ENCODE results near the gene SUGCT. TPM values are rescaled to one million over a fixed set of nuclear protein-coding genes. Genes with fewer than 3 reads are reported as not detected.

The SUGCT gene
- total RNA-seq, 1 donor from 2014 or later, result 12.0 TPM

- H3K4me1 ChIP-seq (ENCODE audit: control insufficient read depth in 3 of 3, insufficient read depth in 3 of 3, low read length in 3 of 3), result no peaks in the 10 kb centered on the region
- H3K9ac ChIP-seq (ENCODE audit: low read depth in 1 of 3, low read length in 3 of 3), result no peak overlapping the region
- no peaks in the 10 kb centered on the region for H3K9me3 ChIP-seq (ENCODE audit: control insufficient read depth in 3 of 3, low read length in 3 of 3)
- H3K27ac ChIP-seq (ENCODE audit: low read depth, low read length), result no peak overlapping the region
- H3K27me3 ChIP-seq (ENCODE audit: control insufficient read depth in 3 of 3, insufficient read depth in 3 of 3, low read length in 3 of 3), result no peaks in the 10 kb centered on the region
- H3K36me3 ChIP-seq (ENCODE audit: control insufficient read depth in 3 of 3, insufficient read depth in 3 of 3, low read length in 3 of 3), result no peaks in the 10 kb centered on the region
- no peak overlapping the region for H3K4me3 ChIP-seq (ENCODE audit: low read length in 3 of 3)
Measured at GRCh38 chr7:40303996-40304395, 169.2 kb downstream of the SUGCT start.

- Histone ChIP-seq H3K4me3 (ENCODE audit: low read length in 3 of 3) (no peak overlapping the region), H3K27ac (ENCODE audit: low read depth, low read length) (no peak overlapping the region), H3K4me1 (ENCODE audit: control insufficient read depth in 3 of 3, insufficient read depth in 3 of 3, low read length in 3 of 3) (no peaks in the 10 kb centered on the region), H3K36me3 (ENCODE audit: control insufficient read depth in 3 of 3, insufficient read depth in 3 of 3, low read length in 3 of 3) (no peaks in the 10 kb centered on the region), H3K27me3 (ENCODE audit: control insufficient read depth in 3 of 3, insufficient read depth in 3 of 3, low read length in 3 of 3) (no peaks in the 10 kb centered on the region), H3K9ac (ENCODE audit: low read depth in 1 of 3, low read length in 3 of 3) (no peak overlapping the region), H3K9me3 (ENCODE audit: control insufficient read depth in 3 of 3, low read length in 3 of 3) (no peaks in the 10 kb centered on the region)
Measured at GRCh38 chr7:40305229-40305628, 170.4 kb downstream of the SUGCT start.

GRCh38 chr7:40306025-40306424, 171.2 kb downstream of the SUGCT start:
- Histone ChIP-seq H3K27ac (ENCODE audit: low read depth, low read length) (no peak overlapping the region), H3K36me3 (ENCODE audit: control insufficient read depth in 3 of 3, insufficient read depth in 3 of 3, low read length in 3 of 3) (no peaks in the 10 kb centered on the region), H3K27me3 (ENCODE audit: control insufficient read depth in 3 of 3, insufficient read depth in 3 of 3, low read length in 3 of 3) (no peaks in the 10 kb centered on the region), H3K9me3 (ENCODE audit: control insufficient read depth in 3 of 3, low read length in 3 of 3) (no peaks in the 10 kb centered on the region), H3K9ac (ENCODE audit: low read depth in 1 of 3, low read length in 3 of 3) (no peak overlapping the region), H3K4me1 (ENCODE audit: control insufficient read depth in 3 of 3, insufficient read depth in 3 of 3, low read length in 3 of 3) (no peaks in the 10 kb centered on the region), H3K4me3 (ENCODE audit: low read length in 3 of 3) (no peak overlapping the region)

DNA sequence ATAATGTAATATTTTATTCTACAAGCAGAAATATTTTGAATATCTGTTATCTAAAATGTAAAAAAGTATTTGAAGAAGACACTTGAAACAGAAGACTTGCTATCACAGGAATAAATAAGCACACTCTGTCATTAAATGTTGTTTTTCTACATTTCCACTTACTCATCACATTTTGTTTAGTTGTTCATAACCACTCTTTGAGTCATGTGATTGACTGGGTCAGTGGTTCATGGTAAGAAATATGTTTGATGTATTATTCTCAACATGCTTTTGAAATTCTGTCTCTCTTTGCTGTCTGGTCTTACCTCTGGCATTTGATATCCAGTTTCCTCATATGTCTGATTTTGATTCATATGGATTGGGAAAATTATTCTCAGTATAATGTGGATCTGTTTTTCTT, 171.8 kb downstream of the SUGCT start:
- Histone ChIP-seq H3K36me3 (ENCODE audit: control insufficient read depth in 3 of 3, insufficient read depth in 3 of 3, low read length in 3 of 3) (no peaks in the 10 kb centered on the region), H3K9me3 (ENCODE audit: control insufficient read depth in 3 of 3, low read length in 3 of 3) (no peaks in the 10 kb centered on the region), H3K9ac (ENCODE audit: low read depth in 1 of 3, low read length in 3 of 3) (no peak overlapping the region), H3K4me1 (ENCODE audit: control insufficient read depth in 3 of 3, insufficient read depth in 3 of 3, low read length in 3 of 3) (no peaks in the 10 kb centered on the region), H3K27me3 (ENCODE audit: control insufficient read depth in 3 of 3, insufficient read depth in 3 of 3, low read length in 3 of 3) (no peaks in the 10 kb centered on the region), H3K4me3 (ENCODE audit: low read length in 3 of 3) (no peak overlapping the region), H3K27ac (ENCODE audit: low read depth, low read length) (no peak overlapping the region)

DNA sequence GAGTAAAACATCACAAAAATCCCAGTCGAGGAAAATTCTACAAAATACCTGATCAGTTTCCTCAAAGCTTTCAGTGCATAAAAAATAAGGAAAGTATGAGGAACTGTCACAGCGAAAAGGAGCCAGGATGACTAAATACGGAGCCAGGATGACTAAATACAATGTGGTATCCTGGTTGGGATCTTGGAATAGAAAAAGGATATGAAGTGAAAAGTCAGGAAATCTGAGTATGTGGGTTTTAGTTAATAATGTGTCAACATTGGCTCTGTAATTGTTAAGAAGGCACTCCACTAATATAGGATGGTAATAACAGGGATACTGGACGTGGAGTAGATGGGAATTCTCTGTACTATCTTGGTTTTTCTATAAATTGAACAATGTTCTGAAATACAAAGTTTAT, 175.5 kb downstream of the SUGCT start:
- Histone ChIP-seq H3K27me3 (ENCODE audit: control insufficient read depth in 3 of 3, insufficient read depth in 3 of 3, low read length in 3 of 3) (no peaks in the 10 kb centered on the region), H3K4me3 (ENCODE audit: low read length in 3 of 3) (no peak overlapping the region), H3K36me3 (ENCODE audit: control insufficient read depth in 3 of 3, insufficient read depth in 3 of 3, low read length in 3 of 3) (no peaks in the 10 kb centered on the region), H3K4me1 (ENCODE audit: control insufficient read depth in 3 of 3, insufficient read depth in 3 of 3, low read length in 3 of 3) (no peaks in the 10 kb centered on the region), H3K9me3 (ENCODE audit: control insufficient read depth in 3 of 3, low read length in 3 of 3) (no peaks in the 10 kb centered on the region), H3K27ac (ENCODE audit: low read depth, low read length) (no peak overlapping the region), H3K9ac (ENCODE audit: low read depth in 1 of 3, low read length in 3 of 3) (no peak overlapping the region)

GRCh38 chr7:40311307-40311706, 176.5 kb downstream of the SUGCT start:
- Histone ChIP-seq H3K27ac (ENCODE audit: low read depth, low read length) (no peak overlapping the region), H3K9ac (ENCODE audit: low read depth in 1 of 3, low read length in 3 of 3) (no peak overlapping the region), H3K27me3 (ENCODE audit: control insufficient read depth in 3 of 3, insufficient read depth in 3 of 3, low read length in 3 of 3) (no peaks in the 10 kb centered on the region), H3K4me1 (ENCODE audit: control insufficient read depth in 3 of 3, insufficient read depth in 3 of 3, low read length in 3 of 3) (no peaks in the 10 kb centered on the region), H3K36me3 (ENCODE audit: control insufficient read depth in 3 of 3, insufficient read depth in 3 of 3, low read length in 3 of 3) (no peaks in the 10 kb centered on the region), H3K9me3 (ENCODE audit: control insufficient read depth in 3 of 3, low read length in 3 of 3) (no peaks in the 10 kb centered on the region), H3K4me3 (ENCODE audit: low read length in 3 of 3) (no peak overlapping the region)

DNA sequence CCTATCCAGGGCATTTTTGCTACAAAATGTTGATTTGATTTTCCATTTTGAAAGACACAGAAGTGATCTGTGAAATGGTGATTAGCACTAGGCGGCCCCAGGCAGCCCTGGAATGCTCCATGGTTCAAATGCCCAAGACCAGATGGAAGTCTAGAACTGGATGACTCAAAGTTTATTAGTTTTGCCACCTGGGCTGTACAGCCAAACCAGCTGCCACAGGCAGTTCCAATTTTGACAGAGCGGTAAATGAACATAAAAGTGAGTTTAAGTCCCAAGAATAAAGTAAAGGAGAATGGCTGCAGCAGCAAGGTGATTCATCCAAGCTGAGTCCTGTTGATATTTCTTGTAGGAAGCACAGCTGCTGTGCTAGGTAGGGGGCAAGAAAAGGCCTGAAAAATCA, 180.5 kb downstream of the SUGCT start:
- H3K9ac ChIP-seq (ENCODE audit: low read depth in 1 of 3, low read length in 3 of 3), result no peak overlapping the region
- H3K9me3 ChIP-seq (ENCODE audit: control insufficient read depth in 3 of 3, low read length in 3 of 3), result no peaks in the 10 kb centered on the region
- H3K4me1 ChIP-seq (ENCODE audit: control insufficient read depth in 3 of 3, insufficient read depth in 3 of 3, low read length in 3 of 3), result no peaks in the 10 kb centered on the region
- H3K27me3 ChIP-seq (ENCODE audit: control insufficient read depth in 3 of 3, insufficient read depth in 3 of 3, low read length in 3 of 3), result no peaks in the 10 kb centered on the region
- H3K4me3 ChIP-seq (ENCODE audit: low read length in 3 of 3), result no peak overlapping the region
- no peak overlapping the region for H3K27ac ChIP-seq (ENCODE audit: low read depth, low read length)
- no peaks in the 10 kb centered on the region for H3K36me3 ChIP-seq (ENCODE audit: control insufficient read depth in 3 of 3, insufficient read depth in 3 of 3, low read length in 3 of 3)

GRCh38 chr7:40316176-40316575, 181.4 kb downstream of the SUGCT start:
- no peaks in the 10 kb centered on the region for H3K9me3 ChIP-seq (ENCODE audit: control insufficient read depth in 3 of 3, low read length in 3 of 3)

GRCh38 chr7:40324914-40325313, 190.1 kb downstream of the SUGCT start:
- H3K9ac ChIP-seq (ENCODE audit: low read depth in 1 of 3, low read length in 3 of 3), result no peak overlapping the region
- H3K4me3 ChIP-seq (ENCODE audit: low read length in 3 of 3), result no peak overlapping the region
- H3K4me1 ChIP-seq (ENCODE audit: control insufficient read depth in 3 of 3, insufficient read depth in 3 of 3, low read length in 3 of 3), result no peaks in the 10 kb centered on the region
- H3K9me3 ChIP-seq (ENCODE audit: control insufficient read depth in 3 of 3, low read length in 3 of 3), result no peaks in the 10 kb centered on the region
- H3K27ac ChIP-seq (ENCODE audit: low read depth, low read length), result no peak overlapping the region
- no peaks in the 10 kb centered on the region for H3K36me3 ChIP-seq (ENCODE audit: control insufficient read depth in 3 of 3, insufficient read depth in 3 of 3, low read length in 3 of 3)
- no peaks in the 10 kb centered on the region for H3K27me3 ChIP-seq (ENCODE audit: control insufficient read depth in 3 of 3, insufficient read depth in 3 of 3, low read length in 3 of 3)

More at GRCh38 chr7:40316176-40316575, 181.4 kb downstream of the SUGCT start:
- Histone ChIP-seq H3K36me3 (ENCODE audit: control insufficient read depth in 3 of 3, insufficient read depth in 3 of 3, low read length in 3 of 3) (no peaks in the 10 kb centered on the region), H3K27me3 (ENCODE audit: control insufficient read depth in 3 of 3, insufficient read depth in 3 of 3, low read length in 3 of 3) (no peaks in the 10 kb centered on the region), H3K4me1 (ENCODE audit: control insufficient read depth in 3 of 3, insufficient read depth in 3 of 3, low read length in 3 of 3) (no peaks in the 10 kb centered on the region), H3K9ac (ENCODE audit: low read depth in 1 of 3, low read length in 3 of 3) (no peak overlapping the region), H3K27ac (ENCODE audit: low read depth, low read length) (no peak overlapping the region), H3K4me3 (ENCODE audit: low read length in 3 of 3) (no peak overlapping the region)

GRCh38 chr7:40327113-40327512, 192.3 kb downstream of the SUGCT start:
- H3K4me3 ChIP-seq (ENCODE audit: low read length in 3 of 3), result no peak overlapping the region
- no peak overlapping the region for H3K9ac ChIP-seq (ENCODE audit: low read depth in 1 of 3, low read length in 3 of 3)
- no peaks in the 10 kb centered on the region for H3K4me1 ChIP-seq (ENCODE audit: control insufficient read depth in 3 of 3, insufficient read depth in 3 of 3, low read length in 3 of 3)
- H3K9me3 ChIP-seq (ENCODE audit: control insufficient read depth in 3 of 3, low read length in 3 of 3), result no peaks in the 10 kb centered on the region
- no peak overlapping the region for H3K27ac ChIP-seq (ENCODE audit: low read depth, low read length)
- H3K27me3 ChIP-seq (ENCODE audit: control insufficient read depth in 3 of 3, insufficient read depth in 3 of 3, low read length in 3 of 3), result no peaks in the 10 kb centered on the region
- H3K36me3 ChIP-seq (ENCODE audit: control insufficient read depth in 3 of 3, insufficient read depth in 3 of 3, low read length in 3 of 3), result no peaks in the 10 kb centered on the region

DNA sequence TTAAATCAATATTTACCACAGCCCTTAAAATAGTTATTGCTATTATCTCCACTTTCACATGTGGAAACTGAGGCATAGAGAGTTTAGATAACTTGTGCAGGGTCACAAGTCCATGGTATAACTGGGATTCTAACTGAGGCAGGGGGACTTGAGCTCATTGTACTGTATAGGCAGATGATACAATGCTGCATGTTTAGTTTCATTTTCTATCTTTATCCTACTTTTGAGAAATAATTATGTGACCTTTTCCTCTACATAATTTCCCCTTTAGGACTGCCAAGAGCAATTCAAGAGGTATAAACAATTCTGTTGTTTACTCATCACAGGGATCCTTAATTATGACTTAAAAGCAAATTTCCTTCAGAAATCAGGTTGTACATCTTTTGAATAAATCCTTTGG, 193.1 kb downstream of the SUGCT start:
- H3K9me3 ChIP-seq (ENCODE audit: control insufficient read depth in 3 of 3, low read length in 3 of 3), result no peaks in the 10 kb centered on the region
- H3K27me3 ChIP-seq (ENCODE audit: control insufficient read depth in 3 of 3, insufficient read depth in 3 of 3, low read length in 3 of 3), result no peaks in the 10 kb centered on the region
- no peak overlapping the region for H3K9ac ChIP-seq (ENCODE audit: low read depth in 1 of 3, low read length in 3 of 3)
- H3K4me1 ChIP-seq (ENCODE audit: control insufficient read depth in 3 of 3, insufficient read depth in 3 of 3, low read length in 3 of 3), result no peaks in the 10 kb centered on the region
- no peaks in the 10 kb centered on the region for H3K36me3 ChIP-seq (ENCODE audit: control insufficient read depth in 3 of 3, insufficient read depth in 3 of 3, low read length in 3 of 3)
- no peak overlapping the region for H3K27ac ChIP-seq (ENCODE audit: low read depth, low read length)
- no peak overlapping the region for H3K4me3 ChIP-seq (ENCODE audit: low read length in 3 of 3)
